Uterus (tissue), 2 donors: Measurements from ENCODE around the gene ATP6V1D.

Experiments
- POLR2A ChIP-seq, 2 donors: fragments of 450-650 bp; IDR thresholded peaks; one replicate each; pipeline ENCODE4 v1.6.1; 2016; ENCODE audit warnings: antibody characterized with exemption in 2 of 2, mild to moderate bottlenecking in 1 of 2, moderate library complexity in 1 of 2
- TF ChIP-seq, protein P1 (sequence below), 4 experiments: fragments of 200-600 bp in 2 of 4; fragments of 450-650 bp in 2 of 4; sonication (generic) in 2 of 4; IDR thresholded peaks; one replicate each; pipeline ENCODE4 v1.5.1; 2016 to 2019; ENCODE audit warnings: antibody characterized with exemption in 4 of 4, mild to moderate bottlenecking in 2 of 4, moderate library complexity in 1 of 4

- TF ChIP-seq, protein P1, sequence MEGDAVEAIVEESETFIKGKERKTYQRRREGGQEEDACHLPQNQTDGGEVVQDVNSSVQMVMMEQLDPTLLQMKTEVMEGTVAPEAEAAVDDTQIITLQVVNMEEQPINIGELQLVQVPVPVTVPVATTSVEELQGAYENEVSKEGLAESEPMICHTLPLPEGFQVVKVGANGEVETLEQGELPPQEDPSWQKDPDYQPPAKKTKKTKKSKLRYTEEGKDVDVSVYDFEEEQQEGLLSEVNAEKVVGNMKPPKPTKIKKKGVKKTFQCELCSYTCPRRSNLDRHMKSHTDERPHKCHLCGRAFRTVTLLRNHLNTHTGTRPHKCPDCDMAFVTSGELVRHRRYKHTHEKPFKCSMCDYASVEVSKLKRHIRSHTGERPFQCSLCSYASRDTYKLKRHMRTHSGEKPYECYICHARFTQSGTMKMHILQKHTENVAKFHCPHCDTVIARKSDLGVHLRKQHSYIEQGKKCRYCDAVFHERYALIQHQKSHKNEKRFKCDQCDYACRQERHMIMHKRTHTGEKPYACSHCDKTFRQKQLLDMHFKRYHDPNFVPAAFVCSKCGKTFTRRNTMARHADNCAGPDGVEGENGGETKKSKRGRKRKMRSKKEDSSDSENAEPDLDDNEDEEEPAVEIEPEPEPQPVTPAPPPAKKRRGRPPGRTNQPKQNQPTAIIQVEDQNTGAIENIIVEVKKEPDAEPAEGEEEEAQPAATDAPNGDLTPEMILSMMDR (IDR thresholded peaks at IDR 0.05), result no peak
- TF ChIP-seq POLR2A (IDR thresholded peaks at IDR 0.05), result no peak
Observed at GRCh38 chr14:67392123-67392522, 32.5 kb upstream of the ATP6V1D start.
